Mesenchymal stem cell (in vitro differentiated cells and primary cell): ENCODE data around the gene HTD2. TPM values are rescaled to one million over a fixed set of nuclear protein-coding genes. Genes with fewer than 3 reads are reported as not detected.

ENCODE experiments used
- small RNA-seq: library from polyadenylated mRNA; stranded (forward); fragments of <200 nt; extraction: miRNeasy Mini kit (QIAGEN cat#:217004); gene quantifications from one replicate; pipeline ENCODE3, GENCODE V24; 2013; ENCODE audit warnings: low read depth

HTD2 gene

Small RNAs within 50 kb of the gene (small RNA-seq; reads per million reads assigned to genes)
- not detected for gene AC098479.1
